Naive thymus-derived CD4-positive, alpha-beta T cell (primary cell): ENCODE data around the gene SOX11. TPM values are rescaled to one million over a fixed set of nuclear protein-coding genes. Genes with fewer than 3 reads are reported as not detected.

Experiments used
- ATAC-seq: fragments of 150-1000 bp; cut with Tn5 transposase; 2 replicates; pipeline ENCODE4 v1.10.0; 2021; ENCODE audit warnings: mild to moderate bottlenecking, moderate library complexity
- CTCF ChIA-PET: fragments of 350-600 bp; sonication (Branson Sonifier 250); formaldehyde crosslinking; loops from one replicate; lab custom pipeline; 2021; ENCODE audit warnings: antibody characterized with exemption; lab: Charles Lee
- POLR2A ChIA-PET: fragments of 350-600 bp; sonication (Branson Sonifier 250); formaldehyde crosslinking; loops from one replicate; lab custom pipeline; 2021; ENCODE audit warnings: antibody characterized with exemption, inconsistent platforms; lab: Charles Lee
- DNase-seq, 9 donors: peaks; one replicate each; pipeline versions ENCODE4 v3.0.0 to v3.0.0-alpha.2; 2020 to 2022; ENCODE audit warnings: mixed read lengths in 1 of 9
- H3K27ac ChIP-seq: one replicate; pipeline ENCODE4 v1.7.0; 2013; ENCODE audit warnings: mild to moderate bottlenecking, low read depth, low read length, moderate library complexity
- H3K27me3 ChIP-seq, 2 donors: one replicate each; pipeline ENCODE4 v1.7.0; 2013; ENCODE audit warnings: low read length in 2 of 2, mild to moderate bottlenecking in 2 of 2, moderate library complexity in 2 of 2; ENCODE audit not compliant: control insufficient read depth in 2 of 2, insufficient read depth in 2 of 2
- H3K36me3 ChIP-seq, 3 experiments: 1 replicate in 2 of 3; 2 replicates in 1 of 3; pipeline ENCODE4 v1.7.0; 2013; ENCODE audit warnings: low read length in 3 of 3, mild to moderate bottlenecking in 3 of 3, moderate library complexity in 1 of 3; ENCODE audit not compliant: insufficient read depth in 3 of 3, control insufficient read depth in 2 of 3
- H3K4me1 ChIP-seq, 2 donors: one replicate each; pipeline ENCODE4 v1.7.0; 2013; ENCODE audit warnings: low read length in 2 of 2, mild to moderate bottlenecking in 2 of 2, moderate library complexity in 1 of 2; ENCODE audit not compliant: control insufficient read depth in 2 of 2, insufficient read depth in 2 of 2
- H3K4me3 ChIP-seq: 2 replicates; pipeline ENCODE4 v1.7.0; 2013; ENCODE audit warnings: mild to moderate bottlenecking, low read length
- H3K9me3 ChIP-seq, 3 experiments: 1 replicate in 2 of 3; 2 replicates in 1 of 3; pipeline ENCODE4 v1.7.0; 2013; ENCODE audit warnings: low read length in 3 of 3; ENCODE audit not compliant: control insufficient read depth in 2 of 3
- H3K27ac Mint-ChIP-seq, 9 donors: one replicate each; pipeline ENCODE4 v1.8.0; 2020 to 2022; ENCODE audit warnings: mixed read lengths in 9 of 9, mild to moderate bottlenecking in 8 of 9, moderate library complexity in 5 of 9, inconsistent platforms in 2 of 9
- H3K27me3 Mint-ChIP-seq, 5 donors: one replicate each; pipeline ENCODE4 v1.8.0; 2021 to 2022; ENCODE audit warnings: mixed read lengths in 5 of 5, mild to moderate bottlenecking in 1 of 5
- H3K36me3 Mint-ChIP-seq, 5 donors: one replicate each; pipeline ENCODE4 v1.8.0; 2020 to 2022; ENCODE audit warnings: mixed read lengths in 5 of 5, mild to moderate bottlenecking in 3 of 5, inconsistent platforms in 1 of 5
- H3K4me1 Mint-ChIP-seq, 7 donors: one replicate each; pipeline ENCODE4 v1.8.0; 2020 to 2022; ENCODE audit warnings: mixed read lengths in 7 of 7, mild to moderate bottlenecking in 3 of 7, inconsistent platforms in 1 of 7
- H3K4me3 Mint-ChIP-seq, 10 donors: one replicate each; pipeline ENCODE4 v1.8.0; 2020 to 2022; ENCODE audit warnings: mild to moderate bottlenecking in 10 of 10, mixed read lengths in 10 of 10, moderate library complexity in 6 of 10, inconsistent platforms in 2 of 10
- H3K9me3 Mint-ChIP-seq, 11 donors: one replicate each; pipeline ENCODE4 v1.8.0; 2020 to 2022; ENCODE audit warnings: mixed read lengths in 11 of 11, mild to moderate bottlenecking in 4 of 11, inconsistent platforms in 1 of 11, moderate library complexity in 1 of 11
- intact Hi-C, 2 donors: fragments of 100-400 bp; cut with micrococcal nuclease; formaldehyde crosslinking; loops; one replicate each; pipeline ENCODE4 v1.15.1; 2023
- polyA plus RNA-seq, 2 donors: library from polyadenylated mRNA; unstranded; fragments of 300-500 nt; fragmentation: Illumina TruSeq; gene quantifications; one replicate each; pipeline ENCODE4 v1.2.3, GENCODE V29; 2021
- total RNA-seq, 6 experiments: library from RNA in 5 of 6; stranded (reverse) in 5 of 6; gene quantifications; 1 replicate in 5 of 6; 2 replicates in 1 of 6; pipeline ENCODE4 v1.2.3 and lab custom pipeline; 2021 to 2026

Gene SOX11
- total and polyA plus RNA-seq, 7 experiments from 2014 or later = not detected

DNA sequence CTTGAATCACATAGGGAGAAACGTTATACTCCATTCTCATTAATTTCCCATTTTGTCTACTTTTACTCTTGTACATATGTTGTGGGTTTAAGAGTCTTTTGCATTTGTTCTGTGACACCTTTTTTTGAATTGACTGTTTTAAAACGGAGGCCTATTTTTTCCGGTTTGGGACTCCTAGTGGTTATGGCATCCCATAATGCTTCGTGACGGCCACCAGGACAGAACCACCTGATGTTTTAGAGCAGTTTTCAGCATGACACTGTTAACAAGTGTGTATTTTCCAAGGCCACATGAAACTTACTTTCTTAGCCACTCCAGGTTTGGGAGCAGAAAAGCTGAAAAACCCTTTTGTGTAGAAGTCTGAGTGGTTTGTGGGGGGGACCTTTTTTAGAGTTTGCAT is 8.4 kb downstream of the SOX11 start:
- H3K4me1 ChIP-seq = no peaks in the 10 kb centered on the region
- CTCF ChIA-PET = no interaction called here
- Mint-ChIP-seq H3K27me3 (peaks cover 32 to 71% (median 53%) of the 10 kb centered on the region in 5 donors), H3K4me3 (no peak overlapping the region), H3K36me3 (peaks cover 0 to 9% (median 0%) of the 10 kb centered on the region in 5 donors), H3K4me1 (peaks cover 0 to 10% (median 5%) of the 10 kb centered on the region in 7 donors), H3K9me3 (peaks cover 0 to 12% (median 4%) of the 10 kb centered on the region in 11 donors), H3K27ac (no peak overlapping the region)
- intact Hi-C loops = no loop called here
- H3K27ac ChIP-seq = no peak overlapping the region
- no peaks in the 10 kb centered on the region for H3K9me3 ChIP-seq
- POLR2A ChIA-PET = no interaction called here
- H3K4me3 ChIP-seq = no peak overlapping the region
- H3K36me3 ChIP-seq = no peaks in the 10 kb centered on the region
- no peaks in the 10 kb centered on the region for H3K27me3 ChIP-seq
- no peak for ATAC-seq
- no peak for DNase-seq

DNA sequence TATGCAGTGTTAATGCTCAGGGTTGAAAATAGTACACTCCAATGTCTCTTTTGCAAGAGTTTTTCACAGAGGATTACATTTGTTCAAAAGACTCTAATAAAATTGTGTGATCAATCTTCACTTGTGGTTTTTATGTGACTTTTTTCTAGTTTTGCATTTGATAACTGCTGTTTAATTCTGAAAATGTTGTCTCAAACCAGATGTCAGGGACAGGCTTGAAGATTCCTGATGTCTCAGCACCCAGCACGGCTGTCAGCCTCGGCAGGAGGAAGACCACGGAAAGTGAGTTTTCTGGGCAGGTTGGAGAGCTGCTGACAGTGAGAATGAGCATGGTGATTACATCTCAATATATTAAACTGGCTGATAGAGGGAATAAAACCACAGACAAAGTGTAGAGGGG is 9.1 kb downstream of the SOX11 start:
- Mint-ChIP-seq H3K4me3 (no peak overlapping the region), H3K9me3 (peaks cover 0 to 12% (median 4%) of the 10 kb centered on the region in 11 donors), H3K27me3 (peaks cover 25 to 64% (median 47%) of the 10 kb centered on the region in 5 donors), H3K27ac (no peak overlapping the region), H3K36me3 (peaks cover 0 to 9% (median 0%) of the 10 kb centered on the region in 5 donors), H3K4me1 (peaks cover 0 to 5% (median 0%) of the 10 kb centered on the region in 7 donors)
- ChIA-PET CTCF (no interaction called here), POLR2A (no interaction called here)
- Histone ChIP-seq H3K4me1 (no peaks in the 10 kb centered on the region), H3K27me3 (no peaks in the 10 kb centered on the region), H3K27ac (no peak overlapping the region), H3K9me3 (no peaks in the 10 kb centered on the region), H3K36me3 (no peaks in the 10 kb centered on the region), H3K4me3 (no peak overlapping the region)
- ATAC-seq (no peak), DNase-seq (no peak)
- intact Hi-C loops = no loop called here

DNA sequence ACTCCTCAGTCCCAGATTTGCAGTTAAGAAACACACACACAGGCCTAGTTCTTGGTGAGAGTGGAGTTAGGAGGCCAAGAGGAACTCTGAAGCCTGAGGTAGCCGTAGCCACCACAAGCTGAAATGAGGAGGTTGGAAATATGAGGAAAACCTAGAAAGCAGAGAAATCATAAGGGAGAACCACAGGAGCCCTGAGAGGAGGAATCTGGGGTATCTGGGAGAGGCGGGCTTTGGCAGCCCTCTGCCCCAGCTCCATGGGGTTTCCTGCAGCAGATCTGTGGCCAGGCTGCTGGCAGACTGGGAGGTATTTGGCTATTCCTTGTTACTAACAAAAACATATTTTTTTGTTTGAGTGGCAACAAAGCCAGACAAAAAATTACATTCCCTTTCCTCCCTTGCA is 11.0 kb downstream of the SOX11 start:
- peaks cover 0 to 9% (median 0%) of the 10 kb centered on the region in 5 donors for H3K36me3 Mint-ChIP-seq
- ChIA-PET CTCF (no interaction called here), POLR2A (no interaction called here)
- H3K4me3 Mint-ChIP-seq = peak overlapping the region in 1 of 10 donors; percentile 9
- Histone ChIP-seq H3K4me3 (no peak overlapping the region), H3K9me3 (no peaks in the 10 kb centered on the region), H3K27me3 (no peaks in the 10 kb centered on the region), H3K36me3 (no peaks in the 10 kb centered on the region), H3K4me1 (no peaks in the 10 kb centered on the region), H3K27ac (no peak overlapping the region)
- H3K4me1 Mint-ChIP-seq = no peaks in the 10 kb centered on the region
- peaks cover 14 to 57% (median 40%) of the 10 kb centered on the region in 5 donors for H3K27me3 Mint-ChIP-seq
- DNase-seq = no peak
- peaks cover 0 to 12% (median 4%) of the 10 kb centered on the region in 11 donors for H3K9me3 Mint-ChIP-seq
- no peak overlapping the region for H3K27ac Mint-ChIP-seq
- no peak for ATAC-seq
- intact Hi-C loops = no loop called here

DNA sequence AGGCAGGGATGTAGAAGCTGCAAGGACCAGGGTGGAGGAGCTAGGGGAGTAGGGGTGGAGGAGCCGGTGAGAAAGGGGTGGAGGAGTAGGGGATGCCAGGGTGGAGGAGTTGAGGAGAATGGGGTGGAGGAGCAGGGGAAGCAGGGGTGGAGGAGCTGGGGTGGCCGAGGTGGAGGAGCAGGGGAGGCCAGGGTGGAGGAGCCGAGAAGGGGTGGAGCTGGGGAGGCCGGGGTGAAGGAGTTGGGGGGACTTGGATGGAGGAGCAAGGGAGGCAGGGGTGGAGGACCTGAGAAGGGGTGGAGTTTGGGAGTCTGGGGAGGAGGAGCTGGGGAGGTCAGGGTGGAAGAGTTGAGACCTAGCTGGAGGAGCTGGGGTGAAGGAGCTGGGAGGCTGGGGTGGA is 13.3 kb downstream of the SOX11 start:
- H3K4me1 ChIP-seq = no peaks in the 10 kb centered on the region
- Mint-ChIP-seq H3K4me1 (no peaks in the 10 kb centered on the region), H3K9me3 (peaks cover 0 to 15% (median 4%) of the 10 kb centered on the region in 11 donors), H3K4me3 (no peak overlapping the region), H3K27me3 (peaks cover 0 to 33% (median 26%) of the 10 kb centered on the region in 5 donors), H3K36me3 (peaks cover 0 to 9% (median 0%) of the 10 kb centered on the region in 5 donors), H3K27ac (no peak overlapping the region)
- no peaks in the 10 kb centered on the region for H3K27me3 ChIP-seq
- no peak overlapping the region for H3K27ac ChIP-seq
- H3K36me3 ChIP-seq = no peaks in the 10 kb centered on the region
- no peak overlapping the region for H3K4me3 ChIP-seq
- H3K9me3 ChIP-seq = no peaks in the 10 kb centered on the region
- intact Hi-C loops = no loop called here
- DNase-seq (no peak), ATAC-seq (no peak)
- ChIA-PET POLR2A (no interaction called here), CTCF (no interaction called here)

DNA sequence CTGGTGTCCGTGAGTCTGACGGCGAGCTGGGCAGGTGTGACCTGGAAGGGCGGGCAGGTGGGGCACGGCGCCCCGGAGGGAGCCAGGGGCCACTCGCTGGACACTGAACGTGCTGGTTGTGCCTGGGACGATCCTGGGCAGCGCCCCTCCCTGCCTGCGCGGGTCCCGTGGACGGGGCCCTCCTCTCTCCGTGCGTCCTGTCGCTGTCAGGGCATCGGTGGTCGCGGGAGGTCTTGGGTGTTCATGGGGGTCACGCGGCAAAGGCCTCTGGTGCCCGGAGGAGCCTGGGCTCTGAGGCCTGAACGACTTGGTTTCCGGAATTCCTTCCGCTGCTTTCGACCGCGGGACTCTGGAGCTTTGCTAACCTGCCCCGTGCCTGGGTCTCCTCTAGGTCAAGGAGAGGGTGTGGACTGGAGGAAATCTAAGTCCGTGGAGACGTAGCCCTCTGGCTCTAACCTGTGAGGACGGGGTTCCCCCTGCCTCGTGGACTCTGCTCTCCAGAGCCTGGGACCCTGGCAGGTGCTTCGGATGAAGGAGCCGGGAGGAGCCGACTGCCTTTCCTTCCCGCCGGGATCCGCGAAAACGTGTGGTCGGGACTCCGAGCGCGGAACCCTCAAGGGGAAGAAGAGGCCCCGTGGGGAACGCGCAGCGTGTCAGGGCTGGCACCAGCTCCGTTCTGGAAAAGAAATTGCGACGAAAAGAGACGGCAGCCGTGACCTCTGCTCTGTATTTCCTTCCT is 14.7 kb downstream of the SOX11 start:
- Histone ChIP-seq H3K9me3 (no peaks in the 10 kb centered on the region), H3K36me3 (no peaks in the 10 kb centered on the region), H3K4me3 (no peak overlapping the region), H3K27ac (no peak overlapping the region), H3K4me1 (no peaks in the 10 kb centered on the region), H3K27me3 (no peaks in the 10 kb centered on the region)
- ChIA-PET POLR2A (interaction anchor here (0.6 kb wide), 1 partner anchor 8 kb away, joined by 4 read pairs; no protein-coding TSS in a partner anchor), CTCF (no interaction called here)
- Mint-ChIP-seq H3K4me3 (no peak overlapping the region), H3K27me3 (peaks cover 0 to 21% (median 15%) of the 10 kb centered on the region in 5 donors), H3K9me3 (peaks cover 0 to 15% (median 4%) of the 10 kb centered on the region in 11 donors), H3K36me3 (peaks cover 0 to 5% (median 0%) of the 10 kb centered on the region in 5 donors), H3K27ac (no peak overlapping the region), H3K4me1 (no peaks in the 10 kb centered on the region)
- no peak for DNase-seq
- intact Hi-C loops = no loop called here
- no peak for ATAC-seq

DNA sequence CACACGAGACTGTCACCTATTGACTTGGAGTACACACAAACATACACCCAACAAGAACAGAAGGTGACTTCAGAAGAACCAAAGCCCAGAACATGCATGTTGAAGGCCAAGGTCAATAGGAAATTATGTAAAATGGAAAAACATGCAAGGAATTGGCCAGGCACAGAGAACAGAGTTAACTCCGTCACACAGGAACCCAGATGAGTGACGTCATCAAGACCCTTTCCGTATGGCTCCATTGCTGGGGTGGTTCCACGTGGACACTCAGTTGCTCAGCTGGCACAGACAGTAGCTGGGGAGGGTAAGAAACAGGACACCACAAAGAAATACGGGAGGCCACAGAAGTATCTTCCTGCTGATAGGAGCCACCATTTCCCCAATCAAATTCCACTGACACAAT is 18.4 kb downstream of the SOX11 start:
- Mint-ChIP-seq H3K36me3 (no peaks in the 10 kb centered on the region), H3K27me3 (peaks cover 0 to 3% (median 0%) of the 10 kb centered on the region in 5 donors), H3K4me1 (no peaks in the 10 kb centered on the region), H3K9me3 (peaks cover 0 to 14% (median 0%) of the 10 kb centered on the region in 11 donors), H3K27ac (peak overlapping the region in 1 of 9 donors; percentile 22), H3K4me3 (no peak overlapping the region)
- DNase-seq = no peak
- ChIA-PET POLR2A (no interaction called here), CTCF (no interaction called here)
- no peak for ATAC-seq
- Histone ChIP-seq H3K36me3 (no peaks in the 10 kb centered on the region), H3K27ac (no peak overlapping the region), H3K27me3 (no peaks in the 10 kb centered on the region), H3K4me1 (no peaks in the 10 kb centered on the region), H3K9me3 (no peaks in the 10 kb centered on the region), H3K4me3 (no peak overlapping the region)
- intact Hi-C loops = no loop called here

DNA sequence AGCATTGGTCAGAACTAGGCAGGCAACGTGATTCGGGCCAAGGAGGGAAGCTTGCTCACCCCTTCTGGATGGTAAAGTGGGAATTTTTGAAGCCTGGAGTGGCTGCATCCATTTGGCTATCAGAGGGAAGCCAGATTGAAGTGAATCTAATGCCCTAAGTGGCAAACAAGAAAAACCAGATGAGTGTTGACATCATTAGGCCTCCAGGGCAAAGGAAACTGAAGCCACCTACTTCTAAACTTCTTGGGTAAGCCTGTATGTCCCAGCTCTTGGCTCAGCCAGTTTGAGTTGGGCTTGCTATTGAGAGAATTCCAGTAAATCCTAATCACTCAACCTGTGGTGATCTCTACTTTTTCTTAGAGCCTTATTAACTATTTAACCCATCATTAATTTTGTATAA is 20.9 kb downstream of the SOX11 start:
- H3K4me1 Mint-ChIP-seq = no peaks in the 10 kb centered on the region
- no peak overlapping the region for H3K4me3 Mint-ChIP-seq
- Histone ChIP-seq H3K4me1 (no peaks in the 10 kb centered on the region), H3K9me3 (no peaks in the 10 kb centered on the region), H3K36me3 (no peaks in the 10 kb centered on the region), H3K27me3 (no peaks in the 10 kb centered on the region), H3K27ac (no peak overlapping the region), H3K4me3 (no peak overlapping the region)
- peaks cover 0 to 14% (median 0%) of the 10 kb centered on the region in 11 donors for H3K9me3 Mint-ChIP-seq
- ChIA-PET CTCF (no interaction called here), POLR2A (no interaction called here)
- DNase-seq = no peak
- no peaks in the 10 kb centered on the region for H3K36me3 Mint-ChIP-seq
- no peak for ATAC-seq
- H3K27me3 Mint-ChIP-seq = peaks cover 0 to 4% (median 0%) of the 10 kb centered on the region in 5 donors
- no peak overlapping the region for H3K27ac Mint-ChIP-seq
- intact Hi-C loops = no loop called here
